Measurements from ENCODE around the gene BCAR1.
"Not testable (repeated sequence)": the region's sequence is repeated elsewhere in the genome, so short reads cannot be mapped to it uniquely, and the experiment has no call there.

BCAR1 gene

DNA sequence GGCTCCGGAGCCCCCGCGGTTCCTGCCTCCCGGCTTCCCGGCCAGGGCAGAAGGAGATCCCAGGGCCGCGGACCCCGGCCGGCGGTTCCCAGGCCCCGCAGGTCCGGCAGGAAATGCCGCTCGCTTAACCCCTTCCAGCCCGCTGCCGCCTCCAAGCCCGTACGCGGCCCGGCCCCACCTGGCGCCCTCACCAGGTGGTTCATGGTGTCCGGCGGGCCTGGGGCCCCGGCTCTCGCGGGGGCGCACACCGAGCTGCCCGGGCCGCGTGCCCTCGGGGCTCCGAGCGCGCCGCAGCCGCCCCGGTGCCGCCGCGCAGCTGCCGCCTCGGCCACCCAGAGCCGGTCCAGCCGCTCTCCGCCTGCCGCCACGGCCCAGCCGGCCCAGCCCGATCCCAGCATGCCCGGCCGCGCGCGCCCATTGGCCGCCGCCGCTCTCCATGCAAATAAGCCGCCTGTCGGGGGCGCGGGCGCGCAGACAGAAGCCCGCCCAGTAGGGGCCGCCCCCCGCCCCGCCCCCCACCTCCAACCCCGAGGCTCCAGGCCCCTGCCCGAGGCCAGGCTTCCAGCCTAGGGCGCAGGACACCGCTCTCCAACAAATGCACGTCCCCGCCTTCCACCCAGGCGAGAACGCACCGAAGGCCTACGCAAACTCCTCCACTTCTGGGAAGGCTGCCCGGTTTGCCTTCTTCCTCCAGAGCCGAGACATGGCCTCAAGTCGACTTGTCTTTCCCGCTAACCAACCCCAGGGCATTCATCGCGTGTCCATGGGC is at the start of gene BCAR1:
Gene BCAR1 (minus strand): TSS at position 345 of the 769 bp plus-strand sequence. CDS start 142 bp downstream, at position 203.
- DNase-seq = no peak

- DNase-seq = no peak
These were observed 46.8 kb upstream of the BCAR1 start for GRCh38 chr16:75298267-75298666.

GRCh38 chr16:75296606-75297005 is 45.2 kb upstream of the BCAR1 start:
- no peak for DNase-seq

DNA sequence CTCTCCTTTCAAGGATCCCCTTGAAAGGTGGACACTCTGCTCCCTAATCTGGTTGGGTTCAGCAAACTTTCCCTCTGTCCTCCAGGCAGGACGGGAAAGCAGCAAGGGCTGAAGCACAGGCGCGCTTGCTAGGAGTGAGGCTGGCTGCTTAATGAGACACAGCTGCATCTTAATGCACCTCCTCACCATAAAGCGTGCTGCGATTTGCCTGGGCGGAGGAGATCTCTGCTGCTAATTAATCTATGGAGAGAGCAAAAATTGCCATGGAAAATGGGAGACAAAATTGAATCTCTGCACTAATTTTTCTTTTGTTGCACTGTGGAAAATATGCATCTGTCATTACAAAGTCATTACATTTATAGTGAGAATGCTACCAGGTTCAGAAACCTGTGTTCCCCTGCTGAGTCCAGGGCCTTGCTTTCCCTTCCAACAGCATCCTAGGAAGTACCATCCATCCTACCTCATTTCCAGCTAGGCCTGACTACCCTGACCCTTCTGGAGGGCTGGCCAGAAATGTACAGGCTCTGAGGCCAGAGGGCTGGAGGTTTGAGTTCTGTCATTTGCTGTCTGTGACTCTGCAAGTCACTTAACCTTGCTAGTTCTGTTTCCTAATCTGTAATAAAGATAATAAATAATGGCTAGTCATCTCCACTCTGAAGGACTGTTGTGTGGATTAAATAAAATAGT is 43.5 kb upstream of the BCAR1 start:
- no peak for DNase-seq

GRCh38 chr16:75293772-75294171 is 42.3 kb upstream of the BCAR1 start:
- no peak for DNase-seq

GRCh38 chr16:75293173-75293572 is 41.7 kb upstream of the BCAR1 start:
- no peak for DNase-seq

DNA sequence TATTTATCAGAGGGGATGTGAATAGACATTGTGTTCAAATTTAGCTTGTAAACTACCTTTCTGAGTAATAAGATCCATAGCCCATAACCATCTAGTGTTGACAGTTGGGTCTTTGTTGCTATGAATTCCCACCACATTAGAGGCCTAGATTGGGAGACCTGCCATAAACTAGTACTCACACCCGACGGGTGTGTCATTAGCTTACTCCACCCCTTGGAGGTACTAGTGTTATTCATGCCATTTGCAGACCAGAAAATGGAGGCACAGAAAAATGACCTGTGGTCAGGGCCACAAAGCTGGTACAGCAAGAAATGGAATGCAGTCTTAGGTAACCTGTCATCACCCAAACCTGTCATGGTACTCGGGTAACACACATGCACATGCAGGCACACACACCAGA is 41.3 kb upstream of the BCAR1 start:
- DNase-seq = no peak

GRCh38 chr16:75289189-75289588 is 37.8 kb upstream of the BCAR1 start:
- no peak for DNase-seq

- no peak for DNase-seq
These were observed 37.2 kb upstream of the BCAR1 start for GRCh38 chr16:75288596-75289120.

DNA sequence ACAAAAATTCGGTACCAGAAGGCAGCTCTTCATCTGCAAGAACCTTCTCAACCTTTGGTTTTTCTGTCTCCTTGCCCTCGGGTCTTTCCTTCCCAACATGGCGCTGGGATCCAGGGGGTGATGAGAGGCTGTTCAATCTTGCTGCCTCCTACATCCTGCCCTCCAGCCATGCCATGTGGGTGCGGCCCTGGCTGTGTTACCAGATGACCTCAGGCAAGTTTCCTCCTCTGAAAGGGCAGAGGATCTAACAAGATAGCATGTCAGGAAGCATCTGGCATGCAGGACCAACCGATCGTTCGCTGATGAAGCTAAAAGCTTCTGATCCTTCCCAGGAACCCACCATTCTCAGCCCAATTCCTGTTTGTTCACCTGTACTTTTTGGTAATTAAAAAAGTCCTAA is 36.8 kb upstream of the BCAR1 start:
- no peak for DNase-seq

DNA sequence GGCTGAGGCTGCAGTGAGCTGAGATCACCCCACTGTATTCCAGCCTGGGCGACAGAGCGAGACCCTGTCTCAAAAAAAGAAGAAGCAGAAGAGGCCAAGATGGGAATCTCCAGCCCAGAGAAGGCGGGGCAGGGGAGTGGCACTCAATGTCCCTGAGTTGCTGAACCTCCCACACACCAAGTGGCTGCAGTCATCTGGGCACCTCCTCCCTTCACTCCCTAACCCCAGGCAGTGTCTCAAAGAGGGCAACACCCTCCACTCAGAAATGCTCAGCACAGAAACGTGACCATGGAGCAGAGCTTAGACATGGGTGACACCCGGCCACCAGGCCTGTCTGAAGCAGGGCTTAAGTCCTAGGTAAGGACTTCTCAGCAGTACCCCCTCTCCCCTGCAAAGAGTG is 36.3 kb upstream of the BCAR1 start:
- no peak for DNase-seq

GRCh38 chr16:75286389-75286788 is 35.0 kb upstream of the BCAR1 start:
- DNase-seq = no peak

- DNase-seq = no peak
These were observed 31.2 kb upstream of the BCAR1 start for GRCh38 chr16:75282466-75283281.

- DNase-seq = no peak
These were observed 30.4 kb upstream of the BCAR1 start for GRCh38 chr16:75281826-75282225.

DNA sequence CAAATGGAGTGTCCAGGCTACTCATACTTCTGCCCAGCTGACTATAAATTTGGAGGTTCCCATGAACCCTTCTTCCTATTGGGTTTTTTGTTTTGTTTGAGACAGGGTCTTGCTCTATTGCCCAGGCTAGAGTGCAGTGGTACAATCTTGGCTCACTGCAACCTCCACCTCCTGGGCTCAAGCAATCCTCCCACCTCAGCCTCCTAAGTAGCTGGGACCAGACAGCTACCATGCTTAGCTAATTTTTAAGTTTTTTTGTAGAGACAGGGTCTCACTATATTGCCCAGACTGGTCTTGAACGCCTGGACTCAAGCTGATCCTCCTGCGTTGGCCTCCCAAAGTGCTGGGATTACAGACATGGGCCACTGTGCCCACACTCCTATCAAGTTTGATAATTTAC is 29.6 kb upstream of the BCAR1 start:
- DNase-seq = not testable (repeated sequence)

DNA sequence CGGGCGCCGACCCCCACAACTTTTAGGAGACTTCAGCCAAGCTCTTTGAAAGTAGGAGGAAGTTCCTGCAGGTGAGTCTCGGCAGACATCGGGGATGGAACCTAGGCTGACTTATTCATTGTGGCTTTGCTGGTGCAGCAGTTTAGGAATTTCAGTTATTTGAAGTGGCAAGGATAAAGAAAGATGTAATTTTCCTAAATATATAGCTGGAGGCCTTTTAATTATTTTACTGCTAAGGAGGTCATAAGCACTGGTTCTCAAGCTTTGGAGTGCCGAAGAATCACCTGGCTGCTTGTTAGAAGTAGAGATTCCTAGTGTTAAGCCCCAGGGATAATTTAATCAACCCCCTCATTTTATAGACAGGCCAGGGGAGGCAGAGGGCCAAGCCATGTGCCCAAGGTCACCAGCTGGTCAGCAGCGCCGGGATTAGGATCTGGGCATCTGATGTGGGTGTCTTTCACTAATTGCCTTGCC is 28.9 kb upstream of the BCAR1 start:
- DNase-seq = no peak

- no peak for DNase-seq
These were observed 27.9 kb upstream of the BCAR1 start for GRCh38 chr16:75279305-75279704.

GRCh38 chr16:75273054-75273925 is 21.9 kb upstream of the BCAR1 start:
- no peak for DNase-seq

DNA sequence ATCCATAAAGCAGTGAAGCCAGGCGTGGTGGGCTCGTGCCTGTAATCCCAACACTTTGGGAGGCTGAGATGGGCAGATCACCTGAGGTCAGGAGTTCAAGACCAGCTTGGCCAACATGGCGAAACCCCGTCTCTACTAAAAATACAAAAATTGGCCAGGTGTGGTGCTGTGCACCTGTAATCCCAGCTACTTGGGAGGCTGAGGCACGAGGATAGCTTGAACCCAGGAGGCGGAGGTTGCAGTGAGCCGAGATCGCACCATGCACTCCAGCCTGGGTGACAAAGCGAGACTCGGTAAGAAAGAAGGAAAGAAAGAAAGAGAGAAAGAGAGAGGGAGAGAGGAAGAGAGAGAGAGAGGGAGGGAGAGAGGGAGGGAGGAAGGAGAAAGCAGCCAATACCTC is 21.2 kb upstream of the BCAR1 start:
- not testable (repeated sequence) for DNase-seq

DNA sequence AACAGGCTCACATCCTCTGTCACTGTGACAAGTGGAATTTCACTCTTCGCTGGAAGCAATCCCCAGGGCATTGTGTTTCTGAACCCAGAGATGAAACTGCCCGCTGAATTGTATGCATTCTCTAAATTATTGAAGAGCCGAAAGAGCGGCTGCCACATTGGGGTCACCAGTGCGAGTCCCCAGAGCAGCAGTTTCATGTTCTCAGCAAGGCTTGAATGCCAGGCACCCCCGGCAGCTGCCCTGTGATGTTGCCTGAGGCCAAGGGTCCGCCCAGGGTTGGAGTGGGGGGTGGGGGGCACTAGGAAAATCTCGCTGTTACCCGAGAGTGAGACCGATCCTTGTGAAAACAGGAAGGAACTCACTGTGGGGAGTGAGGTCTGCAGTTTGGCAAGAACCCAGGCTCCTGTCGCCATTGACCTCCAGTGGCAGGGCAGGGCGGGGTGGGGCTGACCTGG is 20.7 kb upstream of the BCAR1 start:
- no peak for DNase-seq

GRCh38 chr16:75271441-75272096 is 20.1 kb upstream of the BCAR1 start:
- no peak for DNase-seq

DNA sequence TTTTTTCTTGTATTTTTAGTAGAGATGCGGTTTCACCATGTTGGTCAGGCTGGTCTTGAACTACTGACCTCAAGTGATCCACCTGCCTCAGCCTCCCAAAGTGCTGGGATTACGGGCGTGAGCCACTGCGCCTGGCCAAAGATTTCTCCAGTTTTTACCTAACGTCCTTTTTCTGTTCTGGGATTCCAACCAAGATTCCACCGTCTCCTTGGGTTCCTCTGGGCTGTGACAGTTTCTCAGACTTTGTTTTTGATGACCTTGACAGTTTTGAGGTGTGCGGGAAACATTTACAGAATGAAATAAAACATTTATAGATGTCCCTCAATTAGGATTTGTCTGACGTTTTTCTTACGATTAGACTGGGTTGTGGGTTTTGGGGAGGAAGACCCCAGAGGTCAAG is 17.9 kb upstream of the BCAR1 start:
- not testable (repeated sequence) for DNase-seq
